ENCODE results near the gene SLX4IP. TPM values are rescaled to one million over a fixed set of nuclear protein-coding genes. Genes with fewer than 3 reads are reported as not detected.
A peak's percentile ranks its signal among the peaks of the same experiment; 100 is the strongest.
"Not testable (repeated sequence)": the region's sequence is repeated elsewhere in the genome, so short reads cannot be mapped to it uniquely, and the experiment has no call there.

SLX4IP gene
- total RNA-seq, 1 donor: 4.0 TPM

DNA sequence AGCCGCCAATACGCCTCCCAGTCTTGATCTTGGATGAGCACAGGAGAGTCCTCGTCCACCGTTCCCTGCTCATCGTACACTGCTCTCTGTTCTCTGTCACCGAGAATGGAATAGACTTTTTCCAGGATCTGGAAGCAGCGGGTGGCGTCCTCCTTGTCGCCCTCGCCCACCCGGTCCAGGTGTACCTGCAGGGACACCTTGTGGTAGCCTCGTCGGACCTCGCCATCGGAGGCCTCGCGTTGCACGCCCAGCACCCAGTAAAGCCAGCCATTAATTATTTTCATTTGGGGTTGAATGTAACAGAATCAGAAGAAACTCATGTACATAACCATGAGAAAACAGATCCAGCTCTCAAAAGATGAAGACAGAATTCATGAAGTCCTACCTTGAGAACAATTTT is 178.8 kb downstream of the SLX4IP start:
- Histone ChIP-seq H3K4me1 (ENCODE audit: insufficient read depth, low read length) (peaks cover 22% of the 10 kb centered on the region), H3K27me3 (ENCODE audit: insufficient read depth, low read length) (no peaks in the 10 kb centered on the region), H3K9me3 (ENCODE audit: low read depth, low read length) (no peaks in the 10 kb centered on the region), H3K4me2 (ENCODE audit: insufficient read depth, low read length) (no peak overlapping the region), H3K4me3 (ENCODE audit: insufficient read depth, low read length) (no peak overlapping the region), H4K20me1 (ENCODE audit: insufficient read depth, low read length) (no peaks in the 10 kb centered on the region), H3K36me3 (ENCODE audit: insufficient read depth, low read length) (no peaks in the 10 kb centered on the region), H3K79me2 (ENCODE audit: insufficient read depth, low read length) (no peaks in the 10 kb centered on the region), H2AFZ (ENCODE audit: low read length) (no peak overlapping the region), H3K27ac (ENCODE audit: low read depth, low read length) (no peak overlapping the region)
- TF ChIP-seq, protein P1, sequence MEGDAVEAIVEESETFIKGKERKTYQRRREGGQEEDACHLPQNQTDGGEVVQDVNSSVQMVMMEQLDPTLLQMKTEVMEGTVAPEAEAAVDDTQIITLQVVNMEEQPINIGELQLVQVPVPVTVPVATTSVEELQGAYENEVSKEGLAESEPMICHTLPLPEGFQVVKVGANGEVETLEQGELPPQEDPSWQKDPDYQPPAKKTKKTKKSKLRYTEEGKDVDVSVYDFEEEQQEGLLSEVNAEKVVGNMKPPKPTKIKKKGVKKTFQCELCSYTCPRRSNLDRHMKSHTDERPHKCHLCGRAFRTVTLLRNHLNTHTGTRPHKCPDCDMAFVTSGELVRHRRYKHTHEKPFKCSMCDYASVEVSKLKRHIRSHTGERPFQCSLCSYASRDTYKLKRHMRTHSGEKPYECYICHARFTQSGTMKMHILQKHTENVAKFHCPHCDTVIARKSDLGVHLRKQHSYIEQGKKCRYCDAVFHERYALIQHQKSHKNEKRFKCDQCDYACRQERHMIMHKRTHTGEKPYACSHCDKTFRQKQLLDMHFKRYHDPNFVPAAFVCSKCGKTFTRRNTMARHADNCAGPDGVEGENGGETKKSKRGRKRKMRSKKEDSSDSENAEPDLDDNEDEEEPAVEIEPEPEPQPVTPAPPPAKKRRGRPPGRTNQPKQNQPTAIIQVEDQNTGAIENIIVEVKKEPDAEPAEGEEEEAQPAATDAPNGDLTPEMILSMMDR (IDR thresholded peaks at IDR 0.05; ENCODE audit: extremely low read depth, low read depth, low read length): no peak
- DNase-seq (ENCODE audit: insufficient read length, low spot score, missing footprints): no peak

DNA sequence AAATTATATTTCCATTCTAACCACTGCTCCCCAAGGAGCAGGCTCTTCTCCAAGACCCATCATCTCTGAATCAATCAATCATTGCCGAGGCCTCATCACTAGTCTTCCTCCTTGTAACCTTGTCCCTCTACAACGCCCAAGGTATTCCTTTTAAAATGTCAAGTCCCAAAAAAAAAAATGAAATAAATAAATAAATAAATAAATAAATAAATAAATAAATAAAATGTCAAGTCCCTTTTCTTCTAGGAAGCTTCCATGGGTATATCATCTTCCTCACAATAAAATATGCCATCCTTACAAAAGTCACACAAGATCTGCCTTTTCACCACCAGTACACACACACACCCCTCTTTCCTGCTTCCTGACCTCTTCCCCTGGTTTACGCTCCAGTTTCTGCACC is 181.1 kb downstream of the SLX4IP start:
- Histone ChIP-seq H2AFZ (ENCODE audit: low read length) (no peak overlapping the region), H3K4me3 (ENCODE audit: insufficient read depth, low read length) (no peak overlapping the region), H3K79me2 (ENCODE audit: insufficient read depth, low read length) (no peaks in the 10 kb centered on the region)

DNA sequence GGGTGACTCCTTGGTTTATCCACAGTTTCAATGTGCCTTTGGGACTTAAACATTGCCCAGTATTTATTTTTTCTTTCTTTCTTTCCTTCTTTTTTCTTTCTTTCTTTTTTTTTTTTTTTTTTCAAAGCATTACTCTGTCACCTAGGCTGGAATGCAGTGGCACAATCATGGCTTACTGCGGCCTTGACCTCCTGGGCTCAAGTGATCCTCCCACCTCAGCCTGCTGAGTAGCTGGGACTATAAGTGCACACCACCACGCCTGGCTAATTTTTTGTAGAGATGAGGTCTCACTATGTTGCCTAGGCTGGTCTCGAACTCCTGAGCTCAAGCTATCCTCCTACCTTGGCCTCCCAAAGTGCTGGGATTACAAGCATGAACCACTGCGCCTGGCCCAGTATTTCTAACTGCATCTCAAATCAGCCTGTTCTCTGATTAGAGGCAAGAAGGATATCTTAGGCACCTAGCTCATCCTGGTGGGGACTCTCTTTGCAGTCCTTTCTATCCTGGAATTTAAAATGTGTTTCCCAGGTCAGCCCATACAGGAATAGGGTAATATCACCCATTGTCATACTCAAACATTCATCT is 182.5 kb downstream of the SLX4IP start:
- not testable (repeated sequence) for H3K27ac ChIP-seq (ENCODE audit: low read depth, low read length); H3K27me3 ChIP-seq (ENCODE audit: insufficient read depth, low read length); H4K20me1 ChIP-seq (ENCODE audit: insufficient read depth, low read length); H2AFZ ChIP-seq (ENCODE audit: low read length); H3K9me3 ChIP-seq (ENCODE audit: low read depth, low read length); DNase-seq (ENCODE audit: insufficient read length, low spot score, missing footprints); H3K79me2 ChIP-seq (ENCODE audit: insufficient read depth, low read length); H3K4me3 ChIP-seq (ENCODE audit: insufficient read depth, low read length); H3K36me3 ChIP-seq (ENCODE audit: insufficient read depth, low read length); H3K4me2 ChIP-seq (ENCODE audit: insufficient read depth, low read length)
- H3K4me1 ChIP-seq (ENCODE audit: insufficient read depth, low read length): peaks cover 18% of the 10 kb centered on the region

More for the DNA sequence above, 181.1 kb downstream of the SLX4IP start:
- Histone ChIP-seq H3K27ac (ENCODE audit: low read depth, low read length) (no peak overlapping the region), H3K27me3 (ENCODE audit: insufficient read depth, low read length) (no peaks in the 10 kb centered on the region), H3K9me3 (ENCODE audit: low read depth, low read length) (no peaks in the 10 kb centered on the region), H3K4me2 (ENCODE audit: insufficient read depth, low read length) (no peak overlapping the region), H3K4me1 (ENCODE audit: insufficient read depth, low read length) (peaks cover 16% of the 10 kb centered on the region), H4K20me1 (ENCODE audit: insufficient read depth, low read length) (no peaks in the 10 kb centered on the region), H3K36me3 (ENCODE audit: insufficient read depth, low read length) (no peaks in the 10 kb centered on the region)
- TF ChIP-seq, protein P1 (IDR thresholded peaks at IDR 0.05; ENCODE audit: extremely low read depth, low read depth, low read length): no peak
- no peak for DNase-seq (ENCODE audit: insufficient read length, low spot score, missing footprints)

DNA sequence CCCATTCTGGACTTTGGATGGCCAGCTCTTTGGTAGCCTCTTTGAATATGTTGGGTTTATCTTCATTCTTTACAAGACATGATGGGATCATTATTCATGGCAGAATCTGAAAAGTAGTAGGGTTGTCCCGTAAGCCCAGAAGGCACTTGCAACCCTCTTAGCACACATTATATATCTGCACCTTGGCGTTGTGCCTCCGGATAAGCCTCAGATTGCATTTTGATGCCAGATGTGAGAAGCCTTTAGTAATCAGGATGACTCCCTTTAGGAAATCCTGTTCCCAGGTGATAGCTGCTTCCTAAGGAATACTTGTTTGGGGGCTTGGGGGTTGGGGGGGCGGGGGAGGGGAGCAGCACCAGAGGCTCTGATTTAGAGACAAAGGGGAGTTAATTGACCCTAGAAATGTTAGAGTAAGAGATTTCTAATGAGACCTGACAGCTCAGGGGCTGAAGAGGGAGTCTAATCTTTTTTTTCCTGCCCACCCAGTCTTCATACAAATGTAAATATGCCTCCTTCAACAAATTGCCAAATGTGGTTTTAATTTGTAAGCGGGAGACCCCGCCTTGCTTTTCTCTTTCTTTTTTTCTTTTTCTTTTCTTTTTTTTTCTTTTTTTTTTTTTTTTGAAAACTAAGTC is 183.6 kb downstream of the SLX4IP start:
- H3K36me3 ChIP-seq (ENCODE audit: insufficient read depth, low read length): no peaks in the 10 kb centered on the region
- H4K20me1 ChIP-seq (ENCODE audit: insufficient read depth, low read length): no peaks in the 10 kb centered on the region
- TF ChIP-seq, protein P1 (IDR thresholded peaks at IDR 0.05; ENCODE audit: extremely low read depth, low read depth, low read length): no peak
- peaks cover 28% of the 10 kb centered on the region for H3K4me1 ChIP-seq (ENCODE audit: insufficient read depth, low read length)
- DNase-seq (ENCODE audit: insufficient read length, low spot score, missing footprints): no peak
- H3K4me3 ChIP-seq (ENCODE audit: insufficient read depth, low read length): no peak overlapping the region
- no peaks in the 10 kb centered on the region for H3K79me2 ChIP-seq (ENCODE audit: insufficient read depth, low read length)
- H2AFZ ChIP-seq (ENCODE audit: low read length): no peak overlapping the region
- peak overlapping the region; percentile 86 for H3K27ac ChIP-seq (ENCODE audit: low read depth, low read length)
- H3K4me2 ChIP-seq (ENCODE audit: insufficient read depth, low read length): no peak overlapping the region
- no peaks in the 10 kb centered on the region for H3K9me3 ChIP-seq (ENCODE audit: low read depth, low read length)
- H3K27me3 ChIP-seq (ENCODE audit: insufficient read depth, low read length): no peaks in the 10 kb centered on the region
